Caco-2 (cell line): ENCODE results near the gene CAMKK1. TPM values are rescaled to one million over a fixed set of nuclear protein-coding genes. Genes with fewer than 3 reads are reported as not detected.

ENCODE experiments used
- BruUV-seq: library from RNA; stranded (reverse); fragments of 400-500 nt; replicated peaks from 2 replicates; lab custom pipeline; 2021; lab: Mats Ljungman, UMichigan
- CTCF ChIA-PET: fragments of 300-600 bp; sonication (Branson Sonifier 250); formaldehyde crosslinking; loops from one replicate; lab custom pipeline; 2022; ENCODE audit warnings: antibody characterized with exemption; lab: Charles Lee
- POLR2A ChIA-PET: fragments of 300-600 bp; sonication (Branson Sonifier 250); formaldehyde crosslinking; loops from one replicate; lab custom pipeline; 2022; ENCODE audit warnings: antibody characterized with exemption; lab: Charles Lee
- DNase-seq, 2 experiments: peaks; one replicate each; pipeline versions ENCODE4 v3.0.0 to v3.0.0-alpha.2; 2020 to 2022
- H3K27me3 ChIP-seq: replicated peaks from 2 replicates; pipeline ENCODE4 v1.6.0; 2011; ENCODE audit warnings: low read length; ENCODE audit not compliant: control insufficient read depth, insufficient read depth
- H3K36me3 ChIP-seq: 2 replicates; pipeline ENCODE4 v1.5.1; 2011; ENCODE audit warnings: low read length; ENCODE audit not compliant: control insufficient read depth, insufficient read depth
- H3K4me1 ChIP-seq: fragments of 250-450 bp; sonication (Bioruptor Pico); 2 replicates; pipeline ENCODE4 v1.5.1; 2020; ENCODE audit warnings: mild to moderate bottlenecking
- H3K4me3 ChIP-seq: 2 replicates; pipeline ENCODE4 v1.5.1; 2011; ENCODE audit warnings: low read depth, mild to moderate bottlenecking, control low read depth, low read length
- H3K9me3 ChIP-seq: fragments of 250-450 bp; sonication (Bioruptor Pico); 2 replicates; pipeline ENCODE4 v1.5.1; 2020; ENCODE audit warnings: mild to moderate bottlenecking, moderate library complexity
- H3K27ac Mint-ChIP-seq: one replicate; pipeline ENCODE4 v1.8.0; 2022; ENCODE audit warnings: mixed read lengths; ENCODE audit not compliant: unreplicated experiment
- H3K27me3 Mint-ChIP-seq: one replicate; pipeline ENCODE4 v1.8.0; 2022; ENCODE audit warnings: mixed read lengths; ENCODE audit not compliant: insufficient read depth, unreplicated experiment
- H3K36me3 Mint-ChIP-seq: one replicate; pipeline ENCODE4 v1.8.0; 2022; ENCODE audit warnings: mild to moderate bottlenecking, mixed read lengths; ENCODE audit not compliant: insufficient read depth, unreplicated experiment
- H3K4me1 Mint-ChIP-seq: one replicate; pipeline ENCODE4 v1.8.0; 2022; ENCODE audit warnings: low read depth, mixed read lengths; ENCODE audit not compliant: unreplicated experiment
- H3K4me3 Mint-ChIP-seq: one replicate; pipeline ENCODE4 v1.8.0; 2022; ENCODE audit warnings: mild to moderate bottlenecking, moderate library complexity, mixed read lengths; ENCODE audit not compliant: unreplicated experiment
- H3K9me3 Mint-ChIP-seq: one replicate; pipeline ENCODE4 v1.8.0; 2022; ENCODE audit warnings: mixed read lengths; ENCODE audit not compliant: unreplicated experiment
- CTCF ChIP-seq, 2 experiments: fragments of 200-600 bp in 1 of 2; IDR thresholded peaks; 1 replicate in 1 of 2; 2 replicates in 1 of 2; pipeline versions ENCODE4 v1.5.1 to v1.8.0; 2011 to 2022; ENCODE audit warnings: antibody characterized with exemption in 1 of 2, control low read depth in 1 of 2, inconsistent platforms in 1 of 2, low read depth in 1 of 2, low read length in 1 of 2, mild to moderate bottlenecking in 1 of 2, moderate library complexity in 1 of 2; ENCODE audit not compliant: insufficient read depth in 1 of 2, severe bottlenecking in 1 of 2, unreplicated experiment in 1 of 2
- intact Hi-C: fragments of 100-400 bp; cut with micrococcal nuclease; formaldehyde crosslinking; loops from one replicate; pipeline ENCODE4 v1.10.0; 2022; ENCODE audit not compliant: unreplicated experiment
- total RNA-seq: library from RNA; stranded (reverse); gene quantifications from 2 replicates; pipeline ENCODE4 v1.2.3, GENCODE V29; 2022

Gene CAMKK1
- total RNA-seq, 1 experiment from 2014 or later = 1.9 TPM

- no peaks in the 10 kb centered on the region for H3K36me3 Mint-ChIP-seq
- no peaks in the 10 kb centered on the region for H3K36me3 ChIP-seq
- CTCF ChIA-PET = no interaction called here
- H3K27me3 Mint-ChIP-seq = no peaks in the 10 kb centered on the region
- no peak for TF ChIP-seq CTCF (IDR thresholded peaks at IDR 0.05; ENCODE audit: insufficient read depth in 1 of 2, low read depth in 1 of 2, low read length in 1 of 2, severe bottlenecking in 1 of 2, unreplicated experiment in 1 of 2)
- H3K27me3 ChIP-seq = no peaks in the 10 kb centered on the region
- intact Hi-C loops = no loop called here
- no peaks in the 10 kb centered on the region for H3K4me1 Mint-ChIP-seq
- H3K4me3 Mint-ChIP-seq = no peak within 1 kb of the TSS
- H3K9me3 ChIP-seq = no peaks in the 10 kb centered on the region
- H3K9me3 Mint-ChIP-seq = no peaks in the 10 kb centered on the region
- BruUV-seq = no TSS peak
- DNase-seq = no peak
- POLR2A ChIA-PET = no interaction called here
- H3K4me1 ChIP-seq = no peaks in the 10 kb centered on the region
- H3K27ac Mint-ChIP-seq = no peak within 1 kb of the TSS
- H3K4me3 ChIP-seq = no peak within 1 kb of the TSS
Observed at GRCh38 chr17:3915995-3916696, 23.3 kb upstream of the CAMKK1 start, which contains the start of gene P2RX1. Gene P2RX1, minus strand, starts transcription at chr17:3916465. Its CDS starts 240 bp downstream, at chr17:3916225.

GRCh38 chr17:3915581-3915994, 22.7 kb upstream of the CAMKK1 start:
- H3K36me3 Mint-ChIP-seq = no peaks in the 10 kb centered on the region
- TF ChIP-seq CTCF (IDR thresholded peaks at IDR 0.05; ENCODE audit: insufficient read depth in 1 of 2, low read depth in 1 of 2, low read length in 1 of 2, severe bottlenecking in 1 of 2, unreplicated experiment in 1 of 2) = no peak
- no peaks in the 10 kb centered on the region for H3K27me3 Mint-ChIP-seq
- no peak overlapping the region for H3K27ac Mint-ChIP-seq
- POLR2A ChIA-PET = no interaction called here
- no peak for DNase-seq
- H3K27me3 ChIP-seq = no peaks in the 10 kb centered on the region
- no peaks in the 10 kb centered on the region for H3K4me1 Mint-ChIP-seq
- no peaks in the 10 kb centered on the region for H3K9me3 Mint-ChIP-seq
- CTCF ChIA-PET = no interaction called here
- H3K9me3 ChIP-seq = no peaks in the 10 kb centered on the region
- no TSS peak for BruUV-seq
- H3K4me1 ChIP-seq = no peaks in the 10 kb centered on the region
- no peak overlapping the region for H3K4me3 ChIP-seq
- H3K4me3 Mint-ChIP-seq = no peak overlapping the region
- no peaks in the 10 kb centered on the region for H3K36me3 ChIP-seq
- intact Hi-C loops = no loop called here

GRCh38 chr17:3914312-3914670, 21.4 kb upstream of the CAMKK1 start:
- no peak for DNase-seq
- Mint-ChIP-seq H3K36me3 (no peaks in the 10 kb centered on the region), H3K27me3 (no peaks in the 10 kb centered on the region), H3K9me3 (no peaks in the 10 kb centered on the region), H3K4me1 (no peaks in the 10 kb centered on the region), H3K4me3 (no peak overlapping the region), H3K27ac (no peak overlapping the region)
- ChIA-PET POLR2A (no interaction called here), CTCF (interaction anchor here (0.6 to 1.4 kb wide), 6 partner anchors 21 to 176 kb away, joined by 3 to 11 read pairs (median 6); partner anchors contain the start of genes CAMKK1 and NCBP3)
- no peaks in the 10 kb centered on the region for H3K9me3 ChIP-seq
- no peaks in the 10 kb centered on the region for H3K4me1 ChIP-seq
- intact Hi-C loops = loop anchor here (1.0 kb wide), 1 partner anchor 90 kb away; no protein-coding TSS in a partner anchor
- no peaks in the 10 kb centered on the region for H3K27me3 ChIP-seq
- H3K36me3 ChIP-seq = no peaks in the 10 kb centered on the region
- TF ChIP-seq CTCF (IDR thresholded peaks at IDR 0.05; ENCODE audit: insufficient read depth in 1 of 2, low read depth in 1 of 2, low read length in 1 of 2, severe bottlenecking in 1 of 2, unreplicated experiment in 1 of 2) = no peak
- no TSS peak for BruUV-seq
- no peak overlapping the region for H3K4me3 ChIP-seq
